Cardiac muscle cell (in vitro differentiated cells and primary cell): ENCODE measurements around the gene HEATR1. TPM values are rescaled to one million over a fixed set of nuclear protein-coding genes. Genes with fewer than 3 reads are reported as not detected.

ENCODE experiments used
- DNase-seq, 2 donors: peaks; one replicate each; pipeline versions ENCODE4 v3.0.0 to v3.0.0-alpha.2; 2010 to 2017; ENCODE audit warnings: low read depth in 1 of 2, low spot score in 1 of 2
- H3K27ac ChIP-seq: fragments of 200-600 bp; sonication (generic); 2 replicates; pipeline ENCODE4 v1.5.1; 2016
- H3K27me3 ChIP-seq: fragments of 200-600 bp; sonication (generic); 2 replicates; pipeline ENCODE4 v1.6.0; 2016; ENCODE audit warnings: control low read depth
- H3K36me3 ChIP-seq: fragments of 200-600 bp; sonication (generic); 2 replicates; pipeline ENCODE4 v1.5.1; 2016; ENCODE audit warnings: control low read depth
- H3K4me1 ChIP-seq: fragments of 200-600 bp; sonication (generic); 2 replicates; pipeline ENCODE4 v1.8.1; 2017; ENCODE audit warnings: low read depth, mild to moderate bottlenecking, mixed run types
- H3K4me3 ChIP-seq: fragments of 200-600 bp; sonication (generic); 2 replicates; pipeline ENCODE4 v1.5.1; 2016; ENCODE audit warnings: mild to moderate bottlenecking
- H3K9me3 ChIP-seq: fragments of 200-600 bp; sonication (generic); 2 replicates; pipeline ENCODE4 v1.5.1; 2017; ENCODE audit warnings: low read depth, mild to moderate bottlenecking, control low read depth
- CTCF ChIP-seq: IDR thresholded peaks from 2 replicates; pipeline ENCODE4 v1.5.1; 2012; ENCODE audit warnings: low read depth, mild to moderate bottlenecking, low read length
- polyA plus RNA-seq: library from polyadenylated mRNA; unstranded; fragments of >200 nt; fragmentation: Nextera tagmentation; extraction: Ambion mirVana; gene quantifications from 2 replicates; pipeline ENCODE4 v1.2.1, GENCODE V29; 2016
- total RNA-seq: library from RNA; depleted of rRNA; stranded (reverse); fragments of >200 nt; gene quantifications from 2 replicates; pipeline ENCODE4 v1.2.3, GENCODE V29; 2016

HEATR1 gene
- total and polyA plus RNA-seq, 2 experiments from 2014 or later: 6.6 to 11.9 TPM

GRCh38 chr1:236502972-236503639 is 101.2 kb downstream of the HEATR1 start:
- TF ChIP-seq CTCF: no peak
- Histone ChIP-seq H3K9me3 (no peaks in the 10 kb centered on the region), H3K27ac (no peak overlapping the region)

GRCh38 chr1:236502579-236502971 is 101.7 kb downstream of the HEATR1 start:
- Histone ChIP-seq H3K27ac (no peak overlapping the region), H3K9me3 (no peaks in the 10 kb centered on the region), H3K4me1 (no peaks in the 10 kb centered on the region), H3K36me3 (no peaks in the 10 kb centered on the region), H3K4me3 (no peak overlapping the region), H3K27me3 (no peaks in the 10 kb centered on the region)
- TF ChIP-seq CTCF: no peak
- DNase-seq: peak in 1 of 2 donors; percentile 72

More at GRCh38 chr1:236502972-236503639, 101.2 kb downstream of the HEATR1 start:
- DNase-seq: peak; percentile 42 to 89
- Histone ChIP-seq H3K4me1 (no peaks in the 10 kb centered on the region), H3K27me3 (no peaks in the 10 kb centered on the region), H3K4me3 (no peak overlapping the region), H3K36me3 (no peaks in the 10 kb centered on the region)

- H3K4me3 ChIP-seq: no peak overlapping the region
- H3K27me3 ChIP-seq: no peaks in the 10 kb centered on the region
- H3K9me3 ChIP-seq: no peaks in the 10 kb centered on the region
- TF ChIP-seq CTCF: no peak
- H3K27ac ChIP-seq: no peak overlapping the region
- H3K36me3 ChIP-seq: no peaks in the 10 kb centered on the region
- no peaks in the 10 kb centered on the region for H3K4me1 ChIP-seq
- DNase-seq: no peak
Observed at GRCh38 chr1:236501093-236501492, 103.2 kb downstream of the HEATR1 start.

Other genes with a start within 250 kb of the HEATR1 start
- gene EDARADD, start 210.2 kb downstream of the HEATR1 start, total RNA-seq: 0.24 and 0.32 TPM in 2 replicates
- 0.70 and 0.77 TPM in 2 replicates for gene EDARADD, start 210.2 kb downstream of the HEATR1 start, polyA plus RNA-seq
- gene LGALS8, start 80.5 kb downstream of the HEATR1 start, total RNA-seq: 14.4 TPM in 2 replicates
- gene LGALS8, start 80.5 kb downstream of the HEATR1 start, polyA plus RNA-seq: 14.2 and 19.0 TPM in 2 replicates
- 276 and 303 TPM in 2 replicates for gene ACTN2, start 82.0 kb upstream of the HEATR1 start, total RNA-seq
- gene ACTN2, start 82.0 kb upstream of the HEATR1 start, polyA plus RNA-seq: 785 and 814 TPM in 2 replicates
- gene MTR, start 190.8 kb upstream of the HEATR1 start, total RNA-seq: 34.5 and 61.7 TPM in 2 replicates
- 23.9 and 45.9 TPM in 2 replicates for gene MTR, start 190.8 kb upstream of the HEATR1 start, polyA plus RNA-seq